ENCODE results near the gene HDDC2.

The HDDC2 gene, protein sequence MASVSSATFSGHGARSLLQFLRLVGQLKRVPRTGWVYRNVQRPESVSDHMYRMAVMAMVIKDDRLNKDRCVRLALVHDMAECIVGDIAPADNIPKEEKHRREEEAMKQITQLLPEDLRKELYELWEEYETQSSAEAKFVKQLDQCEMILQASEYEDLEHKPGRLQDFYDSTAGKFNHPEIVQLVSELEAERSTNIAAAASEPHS

DNA sequence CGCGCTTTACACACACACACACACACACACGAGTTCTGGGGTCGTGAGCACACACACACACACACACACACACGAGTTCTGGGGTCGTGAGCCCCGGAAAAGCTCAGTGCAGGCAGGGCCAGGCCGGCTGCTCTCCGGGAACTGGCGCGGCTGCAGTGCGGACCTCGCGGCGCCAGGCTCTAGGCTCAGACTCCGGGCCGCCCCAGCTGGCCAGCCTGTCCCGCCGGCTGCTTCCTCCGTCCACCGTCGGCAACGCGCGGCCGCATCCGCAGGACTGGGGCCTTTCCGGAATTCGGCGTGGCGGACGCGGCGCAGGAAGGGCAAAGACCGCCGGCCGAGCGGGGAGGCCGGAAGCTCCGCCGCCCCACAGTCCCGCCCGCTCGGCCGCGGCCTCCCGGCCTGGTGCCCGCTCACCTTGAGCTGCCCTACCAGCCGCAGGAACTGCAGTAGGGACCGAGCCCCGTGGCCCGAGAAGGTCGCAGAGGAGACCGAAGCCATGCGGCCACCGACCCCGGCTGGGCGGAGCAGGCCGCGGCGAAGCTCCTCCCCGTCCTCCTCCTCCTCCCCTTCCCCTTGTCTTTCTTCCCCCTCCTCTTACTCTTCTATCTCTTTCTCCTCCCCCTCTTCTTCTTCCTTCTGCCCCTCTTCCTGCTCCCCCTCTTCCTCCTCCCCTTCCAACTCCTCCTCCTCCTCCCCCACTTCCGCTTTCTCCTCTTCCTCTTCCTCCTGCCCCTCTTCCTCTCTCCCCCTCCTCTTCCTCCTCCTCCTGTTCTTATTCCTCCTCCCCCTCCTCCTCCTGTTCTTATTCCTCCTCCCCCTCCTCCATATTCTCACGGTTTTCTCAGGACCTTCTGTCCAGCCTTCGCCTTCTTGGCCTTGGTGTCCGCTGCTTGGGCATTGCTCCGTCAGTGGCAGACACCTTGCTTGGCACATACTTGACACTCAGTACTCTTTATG lies at the start of gene HDDC2:
Gene HDDC2, minus strand, starts transcription at position 533 of the 957 bp plus-strand sequence. Its CDS starts 35 bp downstream, at position 498.
- peak; percentile 64 for DNase-seq

DNA sequence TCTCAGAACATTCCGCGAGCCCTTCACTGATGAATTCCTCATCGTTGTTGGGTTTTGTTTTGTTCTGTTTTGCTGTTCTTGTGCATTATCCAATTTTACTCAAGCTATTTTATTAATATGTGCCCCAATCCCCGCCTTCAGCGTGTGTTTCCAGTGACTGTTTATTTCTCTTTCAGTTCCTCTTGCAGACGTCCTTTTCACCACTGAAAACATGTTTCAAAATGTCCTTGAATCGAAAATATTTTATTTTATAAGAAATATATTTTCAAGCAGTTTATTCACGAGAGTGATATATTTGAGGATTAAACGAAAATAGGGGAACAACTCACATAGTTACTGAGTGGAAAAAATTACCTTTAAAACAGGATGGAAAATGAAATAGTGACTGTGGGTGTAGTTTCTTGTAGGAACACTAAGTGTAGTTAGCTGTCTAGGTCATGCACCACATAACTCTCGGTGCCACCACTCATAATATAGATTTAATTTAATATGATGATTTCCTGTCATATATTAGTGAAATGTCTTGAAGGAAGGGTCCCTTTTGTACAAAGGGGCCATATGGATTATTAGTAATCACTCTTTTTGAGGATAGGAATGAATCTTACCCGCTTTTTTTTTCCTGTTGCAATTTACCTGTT lies 45.3 kb upstream of the HDDC2 start:
- no peak for DNase-seq

DNA sequence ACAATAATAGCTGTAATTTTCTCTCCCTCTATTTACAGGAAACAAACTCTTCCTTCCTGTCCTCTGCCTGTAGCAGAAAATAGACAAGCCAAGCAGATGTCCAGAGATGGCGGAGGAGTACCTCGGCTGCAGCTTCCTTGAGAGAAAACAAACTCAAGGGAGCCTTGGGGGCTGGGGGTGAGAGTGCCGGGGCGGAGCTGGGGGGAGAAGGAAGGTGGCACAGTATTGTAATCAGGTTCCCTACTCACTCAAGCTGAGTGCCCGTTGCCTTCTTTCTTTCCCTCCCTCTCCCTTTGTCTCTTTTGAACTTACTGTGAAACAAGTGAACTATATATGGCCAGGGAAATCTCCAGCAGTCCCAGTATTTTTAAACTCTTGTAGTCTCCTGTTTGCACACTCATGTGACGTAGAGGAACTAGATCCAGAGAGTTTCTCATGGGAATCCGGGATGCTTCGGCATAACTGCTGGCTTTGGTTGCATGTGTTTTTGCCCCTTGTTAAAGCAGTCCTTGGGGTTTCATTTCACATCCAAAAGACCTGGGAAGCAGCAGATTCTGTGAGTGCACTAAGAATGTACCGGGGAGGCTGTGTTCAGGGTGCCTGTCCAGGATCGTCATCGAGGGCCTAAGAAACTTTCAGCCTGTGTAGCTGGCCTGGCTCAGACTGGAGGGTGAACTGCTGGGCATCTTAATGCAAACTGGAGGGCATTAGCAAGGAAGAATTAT lies 44.6 kb upstream of the HDDC2 start:
- no peak for DNase-seq

DNA sequence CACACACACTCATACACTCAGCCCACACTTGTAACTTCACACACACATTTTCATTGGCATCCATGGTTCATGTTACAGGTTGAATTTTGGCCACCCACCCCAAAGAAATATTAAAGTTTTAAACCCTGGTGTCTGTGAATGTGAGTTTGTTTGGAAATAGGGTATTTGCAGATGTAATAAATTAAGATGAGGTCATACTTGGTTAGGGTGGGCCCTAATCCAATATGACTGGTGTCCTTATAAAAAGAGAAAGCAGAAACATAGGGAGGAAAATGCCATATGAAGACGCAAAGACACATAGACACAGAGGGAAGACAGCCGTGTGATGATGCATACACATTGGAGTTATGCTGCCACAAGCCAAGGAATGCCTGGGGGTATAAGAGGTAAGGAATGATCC lies 39.7 kb upstream of the HDDC2 start:
- DNase-seq: no peak

- DNase-seq: no peak
Observed at GRCh38 chr6:125340991-125341390, 39.2 kb upstream of the HDDC2 start.

DNA sequence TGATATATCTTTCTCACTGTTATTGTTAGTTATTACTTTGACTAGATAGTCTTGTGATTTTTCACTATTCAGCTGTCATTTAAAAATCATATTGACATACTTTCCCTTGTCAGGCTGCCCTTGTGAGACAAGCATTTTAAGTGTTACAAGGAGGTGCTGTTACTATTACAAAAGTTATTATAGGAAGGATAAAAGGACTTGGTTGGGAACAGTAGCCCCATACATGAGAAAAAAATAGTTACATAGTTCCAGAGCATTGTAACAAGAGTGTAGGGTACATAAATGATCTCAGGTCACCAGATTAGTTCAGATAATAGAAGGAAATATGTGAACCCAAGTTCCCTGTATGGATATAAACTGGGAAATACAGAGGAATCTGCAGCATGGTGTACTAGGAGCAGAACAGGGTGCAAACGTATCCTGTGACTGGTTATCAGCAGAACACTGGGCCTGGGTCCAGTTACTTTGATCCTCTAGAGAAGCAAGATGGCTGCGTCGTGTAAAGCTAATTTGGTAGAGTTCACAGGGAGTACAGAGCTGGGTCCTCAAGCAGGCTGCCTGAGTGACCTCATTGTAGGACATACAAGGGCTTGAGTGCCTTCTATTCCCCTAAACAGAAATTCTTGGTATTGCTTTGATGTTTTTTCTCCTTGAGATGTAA lies 38.5 kb upstream of the HDDC2 start:
- DNase-seq: no peak

DNA sequence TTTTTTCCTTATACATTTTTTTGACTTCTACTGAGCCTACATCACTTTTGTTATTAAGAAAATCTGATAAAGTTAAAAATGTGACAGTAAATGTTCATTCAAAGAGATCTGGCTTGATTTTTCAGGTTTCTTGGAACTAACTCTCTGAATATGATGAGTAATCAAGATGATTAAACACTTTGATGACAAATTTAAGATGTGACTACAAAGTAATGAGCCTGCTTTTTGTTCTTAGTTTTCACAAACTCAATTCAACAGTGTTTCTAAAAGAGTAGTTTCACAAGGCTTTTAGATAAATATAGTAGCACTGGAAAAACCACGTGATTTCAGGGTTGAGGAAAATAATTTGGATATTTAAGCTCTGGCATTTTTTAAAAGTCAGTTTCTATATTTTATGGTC lies 37.9 kb upstream of the HDDC2 start:
- no peak for DNase-seq

DNA sequence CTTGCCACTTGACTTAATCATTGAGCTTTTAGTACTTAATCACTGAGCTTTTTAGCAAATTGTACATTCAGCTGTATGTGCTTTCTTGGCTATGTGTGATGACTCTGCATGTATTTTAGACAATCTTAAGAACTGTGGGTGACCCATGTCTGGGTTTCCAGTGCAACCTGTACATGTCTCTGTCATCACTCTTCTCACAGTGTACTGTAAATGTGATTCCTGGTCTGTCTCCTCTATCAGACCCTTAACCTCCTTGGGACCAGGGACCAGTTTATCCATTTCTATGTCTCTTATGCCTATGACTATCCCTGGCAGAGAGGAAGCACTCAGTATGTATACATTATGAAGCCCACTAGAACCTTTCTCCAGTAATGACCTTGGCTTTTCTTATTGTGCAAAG lies 36.6 kb upstream of the HDDC2 start:
- DNase-seq: no peak

DNA sequence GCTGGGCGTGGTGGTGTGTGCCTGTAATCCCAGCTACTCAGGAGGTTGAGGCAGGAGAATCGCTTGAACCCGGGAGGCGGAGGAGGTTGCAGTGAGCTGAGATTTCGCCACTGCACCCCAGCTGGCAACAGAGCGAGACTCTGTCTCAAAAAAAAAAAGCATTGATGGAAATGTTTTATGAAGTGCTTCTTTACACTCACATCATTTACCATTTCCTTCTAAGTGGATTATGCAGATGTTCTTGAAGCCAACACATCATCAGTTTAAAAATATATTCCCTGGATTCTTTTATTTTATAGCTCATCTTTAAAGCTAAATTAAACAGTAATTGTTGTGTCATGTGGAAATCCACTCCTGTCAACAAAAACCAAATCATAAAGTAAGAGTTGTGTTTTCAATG lies 35.9 kb upstream of the HDDC2 start:
- no peak for DNase-seq

DNA sequence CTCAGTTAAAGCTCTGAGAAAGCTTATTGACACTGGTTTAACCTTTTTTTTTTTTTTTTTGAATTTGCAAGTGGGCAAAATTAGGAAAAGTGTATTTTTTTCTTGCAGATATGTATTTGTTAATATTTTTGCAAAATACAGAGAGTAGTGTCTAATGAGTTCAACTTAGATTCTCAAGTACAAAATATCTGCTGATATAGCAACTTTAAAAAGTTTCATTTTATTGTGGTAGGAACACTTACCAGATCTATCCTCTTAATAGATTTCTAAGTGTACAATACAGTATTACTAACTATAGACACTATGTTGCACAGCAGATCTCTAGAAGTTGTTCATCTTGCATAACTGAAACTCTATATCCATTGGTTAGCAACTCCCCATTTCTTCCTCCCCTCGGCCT lies 30.9 kb upstream of the HDDC2 start:
- no peak for DNase-seq

DNA sequence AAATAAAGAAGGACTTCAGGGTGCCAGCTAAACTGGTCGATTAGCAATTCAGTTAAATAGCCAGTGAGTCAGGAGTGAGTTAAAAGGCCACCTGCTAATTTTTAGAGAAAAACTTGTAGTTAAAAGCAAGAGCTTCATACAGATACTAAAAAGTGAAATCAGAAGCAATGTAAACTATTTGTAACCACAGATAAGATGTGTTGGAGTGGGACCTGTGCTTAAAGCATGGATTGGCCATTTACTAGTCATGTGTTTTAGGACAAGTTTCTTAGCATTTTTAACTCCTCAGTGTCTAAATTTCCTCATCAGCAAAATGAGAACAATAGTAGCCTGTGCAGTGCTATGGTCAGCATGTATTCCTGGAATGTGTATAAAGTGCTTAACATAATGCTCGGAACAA lies 23.8 kb upstream of the HDDC2 start:
- DNase-seq: no peak

GRCh38 chr6:125323376-125323775 lies 21.6 kb upstream of the HDDC2 start:
- DNase-seq: no peak

- DNase-seq: no peak
Observed at GRCh38 chr6:125316621-125317020, 14.9 kb upstream of the HDDC2 start.

- no peak for DNase-seq
Observed at GRCh38 chr6:125315548-125315947, 13.8 kb upstream of the HDDC2 start.

DNA sequence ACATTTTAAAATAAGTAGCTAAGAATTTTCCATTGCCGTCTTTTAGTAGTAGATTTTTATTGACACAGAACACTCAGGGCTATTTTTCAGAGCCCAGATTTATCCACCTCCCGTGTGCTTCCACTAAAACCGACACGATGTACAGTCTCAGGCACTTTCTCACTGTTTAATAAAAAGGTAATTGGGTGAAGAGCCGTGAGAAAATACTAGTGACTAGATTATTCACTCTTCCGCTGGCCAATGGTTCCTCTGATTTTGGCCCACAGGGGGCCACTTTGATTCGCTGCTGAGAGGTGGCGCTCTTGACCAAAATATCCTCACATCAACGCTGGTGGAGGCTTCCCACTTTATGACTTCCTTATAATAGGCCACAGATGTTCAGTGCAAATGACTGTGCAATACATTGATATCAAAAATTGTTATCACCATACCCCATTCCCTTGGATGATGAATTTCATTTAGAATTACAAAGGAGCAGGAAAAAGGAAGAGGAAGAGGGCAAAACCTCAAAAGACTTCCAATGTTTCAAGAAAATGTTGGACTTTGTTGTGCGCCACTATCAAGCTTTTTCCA lies 12.3 kb upstream of the HDDC2 start:
- peak; percentile 47 for DNase-seq

- DNase-seq: no peak
Observed at GRCh38 chr6:125312950-125313349, 11.2 kb upstream of the HDDC2 start.

DNA sequence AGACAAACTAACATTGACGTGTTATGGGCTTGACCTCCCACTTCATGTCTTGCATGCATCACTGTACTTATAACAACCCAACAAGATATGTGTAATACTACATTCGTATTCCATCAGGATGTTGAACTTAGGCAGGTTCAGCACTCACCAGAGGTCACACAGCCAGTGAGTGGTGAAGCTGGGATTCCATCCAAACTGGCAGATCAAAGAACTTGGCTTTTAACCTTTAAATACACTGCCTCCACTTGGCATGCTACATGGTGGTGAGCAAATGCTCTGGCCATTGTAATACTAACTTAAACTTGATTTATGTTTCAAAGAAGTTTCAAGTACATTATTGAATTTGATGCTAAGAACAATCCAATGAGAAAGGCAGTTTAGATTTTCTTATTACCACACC lies 10.7 kb upstream of the HDDC2 start:
- no peak for DNase-seq

- peak; percentile 12 for DNase-seq
Observed at GRCh38 chr6:125310994-125311649, 9.4 kb upstream of the HDDC2 start.

DNA sequence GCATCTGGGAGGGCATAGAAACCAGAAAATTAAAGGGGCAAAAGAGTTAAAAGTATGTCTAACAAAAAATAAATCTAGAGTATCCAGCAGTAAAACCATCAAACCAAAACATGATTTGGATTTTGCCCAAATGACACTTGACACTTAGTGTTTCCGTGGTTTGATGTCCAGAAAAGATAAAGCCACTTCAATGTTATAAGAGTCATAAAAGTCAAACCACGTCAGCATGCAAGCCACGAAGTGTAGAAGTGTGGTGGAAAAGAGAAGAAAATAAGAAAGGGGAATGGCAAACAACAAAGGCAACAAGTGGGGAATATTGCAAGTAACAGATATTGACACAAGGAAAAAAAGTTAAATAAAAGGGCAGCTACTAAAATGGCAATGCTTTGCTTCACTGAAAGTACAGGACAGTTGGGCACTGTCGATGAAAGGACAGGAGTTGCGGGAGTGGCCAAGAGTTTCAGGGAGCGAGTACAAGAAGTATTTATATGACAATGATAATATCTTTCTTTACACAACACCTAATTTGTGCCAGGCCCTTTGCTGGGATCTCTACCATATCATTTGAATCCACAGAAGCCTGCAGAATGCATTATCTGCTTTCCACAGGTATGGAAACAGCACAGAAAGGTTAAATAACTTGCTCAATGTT lies 6.3 kb upstream of the HDDC2 start:
- no peak for DNase-seq

DNA sequence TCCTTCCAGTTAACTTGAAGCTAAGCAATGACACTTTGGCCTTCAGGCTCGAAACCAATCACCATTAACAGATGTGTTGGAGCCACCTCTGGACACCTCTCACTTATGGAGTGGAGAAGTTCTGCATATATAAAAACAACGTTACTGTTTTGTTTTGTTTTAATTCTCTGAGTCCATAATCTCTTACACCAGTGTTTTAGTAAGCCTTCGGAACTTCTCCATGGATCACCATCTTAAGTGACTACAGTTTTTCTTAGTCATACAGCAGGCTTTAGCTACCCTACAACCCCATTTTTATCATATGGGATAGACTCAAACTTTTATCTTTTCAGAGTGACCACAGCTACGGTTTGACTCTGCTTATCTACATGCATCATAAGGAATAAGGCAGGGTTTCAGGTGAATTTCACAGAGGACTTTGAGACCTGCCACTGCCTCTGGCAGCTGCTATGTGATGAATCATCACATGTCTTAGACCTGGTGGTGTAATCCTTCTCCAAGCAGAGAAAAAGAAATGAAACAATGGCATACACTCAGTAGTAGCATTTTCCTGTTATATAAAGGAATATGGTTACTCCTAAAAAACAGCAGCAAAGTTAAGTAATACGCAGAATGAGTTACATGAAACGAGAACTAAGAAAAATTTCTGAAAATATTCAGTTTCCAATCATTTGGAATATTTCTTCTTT lies 5.5 kb upstream of the HDDC2 start:
- DNase-seq: no peak
